Hippocampal formation (tissue), 2 donors: Measurements from ENCODE around the gene CACNA1C.
"Not testable (repeated sequence)": the region's sequence is repeated elsewhere in the genome, so short reads cannot be mapped to it uniquely, and the experiment has no call there.

ENCODE experiments used
- DNase-seq, 2 donors: peaks; one replicate each; lab custom pipeline; 2025; lab: John Stamatoyannopoulos, UW

The CACNA1C gene

GRCh38 chr12:2739832-2740641 lies 687.2 kb downstream of the CACNA1C start:
- peak in 1 of 2 donors; percentile 9 for DNase-seq

GRCh38 chr12:2742037-2742436 lies 689.2 kb downstream of the CACNA1C start:
- not testable (repeated sequence) for DNase-seq

DNA sequence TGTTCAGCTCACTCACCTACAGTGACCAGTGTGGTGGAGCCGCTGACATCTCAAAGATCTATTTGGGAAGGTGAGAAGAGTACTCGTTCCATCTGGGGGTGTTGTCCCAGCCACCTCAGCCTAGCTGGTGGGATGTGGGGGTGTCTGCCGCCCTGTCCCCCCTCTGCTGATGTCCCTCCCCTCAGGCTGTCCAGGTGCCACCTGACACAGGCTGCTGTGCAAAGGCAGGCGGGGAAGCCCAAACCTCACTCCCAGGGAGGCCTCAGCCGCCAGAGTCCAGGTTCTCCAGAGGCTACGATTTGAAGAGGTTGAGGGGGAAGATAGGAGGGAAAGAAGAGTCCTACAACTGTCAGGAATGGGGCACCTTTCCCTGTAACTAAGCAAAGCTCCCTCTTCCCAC lies 690.7 kb downstream of the CACNA1C start:
- DNase-seq = no peak

GRCh38 chr12:2745655-2746054 lies 692.9 kb downstream of the CACNA1C start:
- DNase-seq = no peak
